G401 (cell line): ENCODE data around the gene CERCAM. TPM values are rescaled to one million over a fixed set of nuclear protein-coding genes. Genes with fewer than 3 reads are reported as not detected.
"Not testable (repeated sequence)": the region's sequence is repeated elsewhere in the genome, so short reads cannot be mapped to it uniquely, and the experiment has no call there.

ENCODE experiments used
- DNase-seq: peaks from one replicate; pipeline ENCODE4 v3.0.0-alpha.2; 2015; ENCODE audit warnings: low spot score
- in situ Hi-C: cut with HindIII; loops from 2 replicates; pipeline ENCODE4 v1.10.0; 2016; ENCODE audit warnings: low sequenced_read_pairs, mixed read lengths
- total RNA-seq: library from RNA; depleted of rRNA; stranded (reverse); fragments of >200 nt; shearing (Covaris generic); gene quantifications from 2 replicates; pipeline ENCODE4 v1.2.3, GENCODE V29; 2014

CERCAM gene
- total RNA-seq, 1 experiment from 2014 or later = 10.6 TPM

GRCh38 chr9:128392302-128393144, 28.1 kb upstream of the CERCAM start:
- DNase-seq = no peak
- in situ Hi-C loops = no loop called here

- no peak for DNase-seq
- in situ Hi-C loops = no loop called here
Observed at GRCh38 chr9:128393145-128393775, 27.4 kb upstream of the CERCAM start.

- no peak for DNase-seq
- in situ Hi-C loops = no loop called here
Observed at GRCh38 chr9:128393970-128394369, 26.7 kb upstream of the CERCAM start.

- in situ Hi-C loops = no loop called here
Observed at GRCh38 chr9:128394379-128395168, 26.1 kb upstream of the CERCAM start.

GRCh38 chr9:128396970-128397613, 23.6 kb upstream of the CERCAM start:
- no peak for DNase-seq
- in situ Hi-C loops = no loop called here

More at GRCh38 chr9:128394379-128395168, 26.1 kb upstream of the CERCAM start:
- no peak for DNase-seq

GRCh38 chr9:128397831-128398230, 22.8 kb upstream of the CERCAM start:
- in situ Hi-C loops = no loop called here
- DNase-seq = no peak

GRCh38 chr9:128399861-128400260, 20.8 kb upstream of the CERCAM start:
- in situ Hi-C loops = no loop called here
- no peak for DNase-seq

GRCh38 chr9:128404560-128404959, 16.1 kb upstream of the CERCAM start:
- no peak for DNase-seq
- in situ Hi-C loops = no loop called here

GRCh38 chr9:128405077-128405779, 15.4 kb upstream of the CERCAM start:
- in situ Hi-C loops = no loop called here

GRCh38 chr9:128405780-128406171, 14.9 kb upstream of the CERCAM start:
- in situ Hi-C loops = no loop called here
- DNase-seq = no peak

More at GRCh38 chr9:128405077-128405779, 15.4 kb upstream of the CERCAM start:
- DNase-seq = no peak

- DNase-seq = no peak
- in situ Hi-C loops = no loop called here
Observed at GRCh38 chr9:128406848-128407391, 13.7 kb upstream of the CERCAM start.

GRCh38 chr9:128408963-128409431, 11.7 kb upstream of the CERCAM start:
- no peak for DNase-seq
- in situ Hi-C loops = no loop called here

- DNase-seq = no peak
- in situ Hi-C loops = no loop called here
Observed at GRCh38 chr9:128409450-128409849, 11.2 kb upstream of the CERCAM start.

- peak; percentile 27 for DNase-seq
- in situ Hi-C loops = no loop called here
Observed at GRCh38 chr9:128409978-128410377, 10.7 kb upstream of the CERCAM start.

GRCh38 chr9:128411364-128412119, 9.1 kb upstream of the CERCAM start:
- no peak for DNase-seq
- in situ Hi-C loops = no loop called here

- DNase-seq = peak; percentile 51
- in situ Hi-C loops = no loop called here
Observed at GRCh38 chr9:128412120-128412790, 8.4 kb upstream of the CERCAM start.

GRCh38 chr9:128413728-128414127, 6.9 kb upstream of the CERCAM start:
- DNase-seq, in situ Hi-C loops: not testable (repeated sequence)
